GM19193 (cell line): Measurements from ENCODE around the gene COMMD9.

Experiments
- POLR2A ChIP-seq: IDR thresholded peaks from 4 replicates; pipeline ENCODE4 v1.6.1; 2011; ENCODE audit not compliant: insufficient read depth, insufficient read length; ENCODE audit errors: extremely low read depth

COMMD9 gene

GRCh38 chr11:36240173-36240572 is 49.1 kb downstream of the COMMD9 start:
- TF ChIP-seq POLR2A = no peak

- no peak for TF ChIP-seq POLR2A
Measured at GRCh38 chr11:36239636-36240035, 49.6 kb downstream of the COMMD9 start.

GRCh38 chr11:36238881-36239280 is 50.3 kb downstream of the COMMD9 start:
- TF ChIP-seq POLR2A = no peak

GRCh38 chr11:36238036-36238631 is 51.1 kb downstream of the COMMD9 start:
- no peak for TF ChIP-seq POLR2A

- TF ChIP-seq POLR2A = no peak
Measured at GRCh38 chr11:36237391-36237790, 51.8 kb downstream of the COMMD9 start.

GRCh38 chr11:36235750-36236149 is 53.5 kb downstream of the COMMD9 start:
- no peak for TF ChIP-seq POLR2A

GRCh38 chr11:36234825-36235224 is 54.4 kb downstream of the COMMD9 start:
- no peak for TF ChIP-seq POLR2A

- TF ChIP-seq POLR2A = no peak
Measured at GRCh38 chr11:36233204-36233603, 56.0 kb downstream of the COMMD9 start.

GRCh38 chr11:36230779-36231699 is 58.2 kb downstream of the COMMD9 start:
- no peak for TF ChIP-seq POLR2A

GRCh38 chr11:36229091-36229705 is 60.0 kb downstream of the COMMD9 start:
- no peak for TF ChIP-seq POLR2A

- TF ChIP-seq POLR2A = no peak
Measured at GRCh38 chr11:36228689-36229088, 60.5 kb downstream of the COMMD9 start.

GRCh38 chr11:36227044-36227443 is 62.2 kb downstream of the COMMD9 start:
- TF ChIP-seq POLR2A = no peak

- no peak for TF ChIP-seq POLR2A
Measured at GRCh38 chr11:36224209-36224882, 64.9 kb downstream of the COMMD9 start.

GRCh38 chr11:36222831-36223635 is 66.2 kb downstream of the COMMD9 start:
- TF ChIP-seq POLR2A = no peak
